ENCODE measurements around the gene TBCE. TPM values are rescaled to one million over a fixed set of nuclear protein-coding genes. Genes with fewer than 3 reads are reported as not detected.

TBCE gene
- total and polyA plus RNA-seq, 2 experiments from 2014 or later = 21.5 to 43.9 TPM

- Histone ChIP-seq H3K27ac (no peak overlapping the region), H3K27me3 (no peaks in the 10 kb centered on the region), H3K36me3 (replicated peaks; ENCODE audit: insufficient read depth, low read depth) (no peaks in the 10 kb centered on the region), H2AFZ (no peak overlapping the region), H3K4me3 (no peak overlapping the region), H3K9me2 (replicated peaks; ENCODE audit: insufficient read depth) (no peaks in the 10 kb centered on the region), H4K20me1 (ENCODE audit: insufficient read depth, poor library complexity, severe bottlenecking) (no peaks in the 10 kb centered on the region), H3K4me2 (no peak overlapping the region), H3K79me2 (peaks cover 27% of the 10 kb centered on the region), H3K9me3 (ENCODE audit: low read depth) (no peaks in the 10 kb centered on the region), H3K4me1 (ENCODE audit: insufficient read depth) (peaks cover 7% of the 10 kb centered on the region)
- 77% methylated on average over 5 of the region's 5 CpGs for WGBS (ENCODE audit: low lambda C conversion rate, missing lambda C conversion rate)
- no peak for TF ChIP-seq EZH2phosphoT487 (IDR thresholded peaks at IDR 0.05; ENCODE audit: low read depth, severe bottlenecking, unreplicated experiment)
- TF ChIP-seq EZH2 (IDR thresholded peaks at IDR 0.05; ENCODE audit: borderline replicate concordance) = no peak
- TF ChIP-seq, protein P1, sequence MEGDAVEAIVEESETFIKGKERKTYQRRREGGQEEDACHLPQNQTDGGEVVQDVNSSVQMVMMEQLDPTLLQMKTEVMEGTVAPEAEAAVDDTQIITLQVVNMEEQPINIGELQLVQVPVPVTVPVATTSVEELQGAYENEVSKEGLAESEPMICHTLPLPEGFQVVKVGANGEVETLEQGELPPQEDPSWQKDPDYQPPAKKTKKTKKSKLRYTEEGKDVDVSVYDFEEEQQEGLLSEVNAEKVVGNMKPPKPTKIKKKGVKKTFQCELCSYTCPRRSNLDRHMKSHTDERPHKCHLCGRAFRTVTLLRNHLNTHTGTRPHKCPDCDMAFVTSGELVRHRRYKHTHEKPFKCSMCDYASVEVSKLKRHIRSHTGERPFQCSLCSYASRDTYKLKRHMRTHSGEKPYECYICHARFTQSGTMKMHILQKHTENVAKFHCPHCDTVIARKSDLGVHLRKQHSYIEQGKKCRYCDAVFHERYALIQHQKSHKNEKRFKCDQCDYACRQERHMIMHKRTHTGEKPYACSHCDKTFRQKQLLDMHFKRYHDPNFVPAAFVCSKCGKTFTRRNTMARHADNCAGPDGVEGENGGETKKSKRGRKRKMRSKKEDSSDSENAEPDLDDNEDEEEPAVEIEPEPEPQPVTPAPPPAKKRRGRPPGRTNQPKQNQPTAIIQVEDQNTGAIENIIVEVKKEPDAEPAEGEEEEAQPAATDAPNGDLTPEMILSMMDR (IDR thresholded peaks at IDR 0.05; ENCODE audit: poor library complexity) = no peak
- no peak for DNase-seq (ENCODE audit: low spot score)
These were observed 44.6 kb downstream of the TBCE start for GRCh38 chr1:235411489-235412486.

DNA sequence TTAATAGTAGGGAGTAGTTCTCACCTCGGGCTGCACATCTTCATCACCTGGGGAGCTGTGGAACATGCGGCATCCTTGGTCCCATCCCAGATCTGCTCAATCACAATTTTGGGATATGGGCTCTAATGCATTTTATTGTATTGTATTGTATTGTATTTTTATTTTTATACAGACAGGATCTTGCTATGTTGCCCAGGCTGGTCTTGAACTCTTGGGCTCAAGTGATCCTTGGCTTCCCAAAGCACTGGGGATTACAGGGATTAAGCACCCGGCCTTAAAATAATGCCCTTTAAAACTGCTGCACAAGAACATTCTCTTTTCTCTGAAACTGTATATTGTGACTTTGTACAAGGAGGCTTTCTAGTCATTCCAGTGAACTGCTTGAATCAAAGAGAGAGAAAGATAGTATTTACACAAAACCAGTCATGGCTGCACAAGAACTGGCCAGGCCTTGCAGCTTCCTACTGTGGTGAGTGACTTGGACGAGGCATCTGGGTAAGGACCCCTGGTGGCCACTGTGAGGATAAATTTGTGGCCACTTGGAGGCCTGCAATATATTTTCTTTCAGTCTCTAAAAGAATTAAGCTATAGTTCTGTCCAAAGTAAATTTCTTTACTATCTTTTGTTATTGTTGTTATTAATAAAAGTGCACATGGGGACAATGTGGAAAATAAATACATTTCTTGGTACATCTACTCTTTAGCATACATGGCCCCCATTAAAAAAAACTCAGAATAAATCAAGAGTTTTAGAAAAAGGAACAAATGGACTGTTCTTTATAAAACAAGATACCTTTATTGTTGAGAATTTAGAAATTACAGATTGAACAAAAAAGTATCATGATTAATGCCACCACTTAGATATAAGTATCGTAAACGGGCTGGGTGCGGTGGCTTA lies 48.0 kb downstream of the TBCE start:
- no peaks in the 10 kb centered on the region for H3K9me3 ChIP-seq (ENCODE audit: low read depth)
- TF ChIP-seq, protein P1 (IDR thresholded peaks at IDR 0.05; ENCODE audit: poor library complexity) = peak; percentile 65
- TF ChIP-seq EZH2phosphoT487 (IDR thresholded peaks at IDR 0.05; ENCODE audit: low read depth, severe bottlenecking, unreplicated experiment) (no peak), EZH2 (IDR thresholded peaks at IDR 0.05; ENCODE audit: borderline replicate concordance) (no peak)

DNA sequence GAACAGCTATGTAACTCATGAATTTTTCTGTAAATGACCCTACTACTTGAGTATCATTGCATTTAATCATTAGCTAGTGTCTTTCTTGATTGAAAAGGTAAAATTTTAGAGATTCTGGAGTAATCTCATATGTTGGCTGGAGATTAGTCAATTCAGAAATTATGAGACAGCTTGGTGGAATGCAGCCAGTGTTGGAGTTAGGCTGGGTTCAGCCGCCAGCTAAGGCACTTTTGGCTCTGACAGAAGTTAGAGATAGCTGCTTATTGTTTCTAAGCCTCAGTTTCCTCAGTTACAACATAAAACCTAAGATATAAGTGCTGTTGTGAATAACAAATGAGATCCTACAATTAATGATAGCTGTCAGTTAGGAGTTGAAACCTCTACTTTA lies 49.4 kb downstream of the TBCE start:
- Histone ChIP-seq H3K4me1 (ENCODE audit: insufficient read depth) (no peaks in the 10 kb centered on the region), H2AFZ (no peak overlapping the region), H3K4me3 (no peak overlapping the region), H3K9me3 (ENCODE audit: low read depth) (no peaks in the 10 kb centered on the region), H3K27ac (no peak overlapping the region), H3K79me2 (peaks cover 36% of the 10 kb centered on the region), H3K9me2 (replicated peaks; ENCODE audit: insufficient read depth) (no peaks in the 10 kb centered on the region), H3K4me2 (no peak overlapping the region), H3K36me3 (replicated peaks; ENCODE audit: insufficient read depth, low read depth) (no peaks in the 10 kb centered on the region), H3K27me3 (no peaks in the 10 kb centered on the region), H4K20me1 (ENCODE audit: insufficient read depth, poor library complexity, severe bottlenecking) (no peaks in the 10 kb centered on the region)
- no peak for TF ChIP-seq EZH2phosphoT487 (IDR thresholded peaks at IDR 0.05; ENCODE audit: low read depth, severe bottlenecking, unreplicated experiment)
- TF ChIP-seq, protein P1 (IDR thresholded peaks at IDR 0.05; ENCODE audit: poor library complexity) = no peak
- no peak for TF ChIP-seq EZH2 (IDR thresholded peaks at IDR 0.05; ENCODE audit: borderline replicate concordance)
- 94% methylated on average over 1 of the region's 1 CpG for WGBS (ENCODE audit: low lambda C conversion rate, missing lambda C conversion rate)
- no peak for DNase-seq (ENCODE audit: low spot score)

More for the DNA sequence above, 48.0 kb downstream of the TBCE start:
- Histone ChIP-seq H3K36me3 (replicated peaks; ENCODE audit: insufficient read depth, low read depth) (no peaks in the 10 kb centered on the region), H2AFZ (no peak overlapping the region), H3K79me2 (peaks cover 35% of the 10 kb centered on the region), H3K27ac (no peak overlapping the region), H3K9me2 (replicated peaks; ENCODE audit: insufficient read depth) (no peaks in the 10 kb centered on the region), H4K20me1 (ENCODE audit: insufficient read depth, poor library complexity, severe bottlenecking) (no peaks in the 10 kb centered on the region), H3K4me3 (no peak overlapping the region), H3K4me1 (ENCODE audit: insufficient read depth) (no peaks in the 10 kb centered on the region), H3K27me3 (no peaks in the 10 kb centered on the region), H3K4me2 (no peak overlapping the region)
- WGBS (ENCODE audit: low lambda C conversion rate, missing lambda C conversion rate) = 82% methylated on average over 7 of the region's 7 CpGs
- DNase-seq (ENCODE audit: low spot score) = peak; percentile 82

Data from hepatocyte (in vitro differentiated cells).